OCI-LY7 (cell line): Measurements from ENCODE around the gene YPEL4. TPM values are rescaled to one million over a fixed set of nuclear protein-coding genes. Genes with fewer than 3 reads are reported as not detected.
A peak's percentile ranks its signal among the peaks of the same experiment; 100 is the strongest.

Source experiments
- BruUV-seq: library from RNA; stranded (reverse); fragments of 400-500 nt; replicated peaks from 2 replicates; lab custom pipeline; 2021; lab: Mats Ljungman, UMichigan
- CTCF ChIA-PET: fragments of 300-600 bp; sonication (Branson Sonifier 250); formaldehyde crosslinking; loops from one replicate; lab custom pipeline; 2022; ENCODE audit warnings: antibody characterized with exemption; ENCODE audit not compliant: unreplicated experiment; lab: Charles Lee
- POLR2A ChIA-PET: fragments of 300-600 bp; sonication (Branson Sonifier 250); formaldehyde crosslinking; loops from one replicate; lab custom pipeline; 2022; ENCODE audit warnings: antibody characterized with exemption; lab: Charles Lee
- DNase-seq: peaks from one replicate; pipeline ENCODE4 v3.0.0-alpha.2; 2015; ENCODE audit warnings: low spot score
- H2AFZ ChIP-seq: fragments of 200-600 bp; sonication (generic), shearing (Covaris generic); 2 replicates; pipeline ENCODE4 v1.6.1; 2014; ENCODE audit warnings: mild to moderate bottlenecking, antibody characterized with exemption, low read length, moderate library complexity
- H3K27ac ChIP-seq: fragments of 200-600 bp; sonication (generic); 2 replicates; pipeline ENCODE4 v1.5.1; 2014; ENCODE audit warnings: mixed run types, low read depth, mild to moderate bottlenecking, moderate library complexity, low read length, inconsistent platforms; ENCODE audit not compliant: poor library complexity, severe bottlenecking
- H3K36me3 ChIP-seq: fragments of 200-600 bp; sonication (generic); 2 replicates; pipeline ENCODE4 v1.6.1; 2014; ENCODE audit warnings: mild to moderate bottlenecking, antibody characterized with exemption, low read length, moderate library complexity, mixed read lengths; ENCODE audit not compliant: insufficient read depth
- H3K4me1 ChIP-seq: fragments of 200-600 bp; sonication (generic); 2 replicates; pipeline ENCODE4 v1.5.1; 2014; ENCODE audit warnings: mild to moderate bottlenecking, low read length; ENCODE audit not compliant: insufficient read depth, poor library complexity, severe bottlenecking
- H3K4me2 ChIP-seq: fragments of 200-600 bp; sonication (generic); 2 replicates; pipeline ENCODE4 v1.6.1; 2014; ENCODE audit warnings: mild to moderate bottlenecking, low read length
- H3K4me3 ChIP-seq: fragments of 200-600 bp; sonication (generic); 2 replicates; pipeline ENCODE4 v1.5.1; 2014; ENCODE audit warnings: mild to moderate bottlenecking, low read depth, low read length; ENCODE audit not compliant: poor library complexity, severe bottlenecking
- H3K79me2 ChIP-seq: fragments of 200-600 bp; sonication (generic); 2 replicates; pipeline ENCODE4 v1.6.1; 2016; ENCODE audit warnings: low read depth, mild to moderate bottlenecking, low read length, moderate library complexity, mixed read lengths; ENCODE audit not compliant: insufficient read depth
- H3K9me2 ChIP-seq: fragments of 200-600 bp; sonication (generic); 2 replicates; pipeline ENCODE4 v1.6.1; 2016; ENCODE audit warnings: mild to moderate bottlenecking, low read length, mixed read lengths; ENCODE audit not compliant: insufficient read depth
- H3K9me3 ChIP-seq: fragments of 200-600 bp; sonication (generic); 2 replicates; pipeline ENCODE4 v1.6.1; 2014; ENCODE audit warnings: mild to moderate bottlenecking, mixed run types, low read length, mixed read lengths
- H4K20me1 ChIP-seq: fragments of 200-600 bp; sonication (generic); 2 replicates; pipeline ENCODE4 v1.6.1; 2014; ENCODE audit warnings: mild to moderate bottlenecking, antibody characterized with exemption, low read length, moderate library complexity, mixed read lengths; ENCODE audit not compliant: insufficient read depth
- CTCF ChIP-seq: fragments of 200-600 bp; sonication (generic); conservative IDR thresholded peaks from 2 replicates; pipeline ENCODE4 v1.5.1; 2014; ENCODE audit warnings: mild to moderate bottlenecking, antibody characterized with exemption, low read length, moderate library complexity, mixed read lengths
- EZH2phosphoT487 ChIP-seq: fragments of 200-600 bp; sonication (generic); IDR thresholded peaks from 2 replicates; pipeline ENCODE4 v1.6.1; 2018; ENCODE audit warnings: low read depth, borderline replicate concordance, mild to moderate bottlenecking, mixed run types, antibody characterized with exemption, low read length, moderate library complexity, mixed read lengths
- intact Hi-C: fragments of 100-400 bp; cut with micrococcal nuclease; formaldehyde crosslinking; loops from one replicate; pipeline ENCODE4 v1.10.0; 2022; ENCODE audit not compliant: unreplicated experiment
- total RNA-seq, 2 experiments: library from RNA; depleted of rRNA in 1 of 2; stranded (reverse); fragments of >200 nt in 1 of 2; shearing (Covaris generic) in 1 of 2; gene quantifications; 2 replicates each; pipeline ENCODE4 v1.2.3, GENCODE V29; 2014 to 2022

Gene YPEL4
- total RNA-seq, 2 experiments from 2014 or later = 0.54 to 0.55 TPM

- no TSS peak for BruUV-seq
- no peaks in the 10 kb centered on the region for H3K36me3 ChIP-seq
- TF ChIP-seq EZH2phosphoT487 (no peak), CTCF (no peak)
- no peaks in the 10 kb centered on the region for H3K4me1 ChIP-seq
- ChIA-PET POLR2A (interaction anchor here (0.5 to 0.6 kb wide), 2 partner anchors 9 to 11 kb away, joined by 3 read pairs; no protein-coding TSS in a partner anchor), CTCF (interaction anchor here (0.6 kb wide), 1 partner anchor 259 kb away, joined by 5 read pairs; no protein-coding TSS in a partner anchor)
- no peaks in the 10 kb centered on the region for H4K20me1 ChIP-seq
- intact Hi-C loops = no loop called here
- no peak overlapping the region for H2AFZ ChIP-seq
- H3K4me3 ChIP-seq = no peak overlapping the region
- no peaks in the 10 kb centered on the region for H3K9me2 ChIP-seq
- no peaks in the 10 kb centered on the region for H3K79me2 ChIP-seq
- DNase-seq = peak; percentile 5
- H3K27ac ChIP-seq = no peak overlapping the region
- no peak overlapping the region for H3K4me2 ChIP-seq
- H3K9me3 ChIP-seq = no peaks in the 10 kb centered on the region
Measured at GRCh38 chr11:57604296-57605027, 45.2 kb downstream of the YPEL4 start.

GRCh38 chr11:57601297-57601696 is 48.4 kb downstream of the YPEL4 start:
- no peaks in the 10 kb centered on the region for H3K9me2 ChIP-seq
- H3K9me3 ChIP-seq = no peaks in the 10 kb centered on the region
- H3K36me3 ChIP-seq = no peaks in the 10 kb centered on the region
- no peaks in the 10 kb centered on the region for H3K79me2 ChIP-seq
- no peak overlapping the region for H3K4me2 ChIP-seq
- H4K20me1 ChIP-seq = no peaks in the 10 kb centered on the region
- POLR2A ChIA-PET = interaction anchor here (0.6 kb wide), 2 partner anchors 54 to 1302 kb away, joined by 3 to 6 read pairs; no protein-coding TSS in a partner anchor
- CTCF ChIA-PET = no interaction called here
- H3K27ac ChIP-seq = no peak overlapping the region
- BruUV-seq = no TSS peak
- no peak overlapping the region for H2AFZ ChIP-seq
- no peak overlapping the region for H3K4me3 ChIP-seq
- no peak for DNase-seq
- intact Hi-C loops = no loop called here
- TF ChIP-seq EZH2phosphoT487 (no peak), CTCF (no peak)
- H3K4me1 ChIP-seq = no peaks in the 10 kb centered on the region

- POLR2A ChIA-PET = no interaction called here
- no peak overlapping the region for H3K4me2 ChIP-seq
- H3K9me2 ChIP-seq = no peaks in the 10 kb centered on the region
- intact Hi-C loops = no loop called here
- no peak for DNase-seq
- TF ChIP-seq CTCF = no peak
- TF ChIP-seq EZH2phosphoT487 = no peak
- no peaks in the 10 kb centered on the region for H3K36me3 ChIP-seq
- H3K4me1 ChIP-seq = no peaks in the 10 kb centered on the region
- no peak overlapping the region for H3K27ac ChIP-seq
- H3K4me3 ChIP-seq = no peak overlapping the region
- no peaks in the 10 kb centered on the region for H4K20me1 ChIP-seq
- CTCF ChIA-PET = no interaction called here
- BruUV-seq = no TSS peak
- H2AFZ ChIP-seq = no peak overlapping the region
- no peaks in the 10 kb centered on the region for H3K9me3 ChIP-seq
- no peaks in the 10 kb centered on the region for H3K79me2 ChIP-seq
Measured at GRCh38 chr11:57599381-57599780, 50.3 kb downstream of the YPEL4 start.
